ENCODE results near the gene AHCYL1. TPM values are rescaled to one million over a fixed set of nuclear protein-coding genes. Genes with fewer than 3 reads are reported as not detected.

AHCYL1 gene
- total RNA-seq, 1 experiment from 2014 or later: 89.0 TPM

- Histone ChIP-seq H3K23ac (ENCODE audit: insufficient read length, low read depth, low read length) (no peak overlapping the region), H3K9me3 (ENCODE audit: control insufficient read depth, low read depth, low read length) (no peaks in the 10 kb centered on the region), H3K4ac (ENCODE audit: low read depth, low read length) (no peak overlapping the region), H3K79me1 (ENCODE audit: insufficient read depth, low read depth, low read length, poor library complexity, severe bottlenecking) (no peaks in the 10 kb centered on the region), H3K27ac (ENCODE audit: insufficient read length, low read depth, low read length) (no peak overlapping the region), H3K79me2 (ENCODE audit: insufficient read depth, low read length) (no peaks in the 10 kb centered on the region), H4K5ac (ENCODE audit: insufficient read length, low read depth, low read length) (no peak overlapping the region), H3K14ac (ENCODE audit: insufficient read depth, low read length) (no peak overlapping the region), H4K8ac (replicated peaks; ENCODE audit: insufficient read length, low read depth, low read length) (no peak overlapping the region), H2AK5ac (ENCODE audit: insufficient read length, low read length) (no peak overlapping the region), H3T11ph (ENCODE audit: low read length) (no peak overlapping the region), H3K4me1 (ENCODE audit: insufficient read depth, low read length) (no peaks in the 10 kb centered on the region), H2BK12ac (ENCODE audit: insufficient read length, low read depth, low read length) (no peak overlapping the region), H4K20me1 (ENCODE audit: control insufficient read depth, insufficient read depth, insufficient read length) (no peaks in the 10 kb centered on the region), H3K18ac (ENCODE audit: insufficient read length, low read depth, low read length) (no peak overlapping the region), H2BK15ac (ENCODE audit: low read depth, low read length) (no peak overlapping the region), H3K4me2 (ENCODE audit: insufficient read depth, insufficient read length, low read length) (no peak overlapping the region), H2BK5ac (ENCODE audit: insufficient read length, low read length) (no peak overlapping the region), H2BK20ac (ENCODE audit: low read depth, low read length, poor library complexity, severe bottlenecking) (no peak overlapping the region), H3K23me2 (ENCODE audit: insufficient read length, low read depth, low read length, poor library complexity, severe bottlenecking) (no peaks in the 10 kb centered on the region), H4K91ac (ENCODE audit: insufficient read length, low read depth, low read length) (no peak overlapping the region), H3K9ac (ENCODE audit: extremely low read depth, insufficient read length, low read length) (no peak overlapping the region), H2AFZ (ENCODE audit: low read length) (no peak overlapping the region), H3K27me3 (ENCODE audit: insufficient read depth, low read length) (no peaks in the 10 kb centered on the region), H3K56ac (ENCODE audit: insufficient read length, low read depth, low read length) (no peak overlapping the region), H2BK120ac (ENCODE audit: low read depth, low read length, poor library complexity, severe bottlenecking) (no peak overlapping the region)
- Mint-ChIP-seq H3K9me3 (no peaks in the 10 kb centered on the region), H3K27me3 (ENCODE audit: low read depth) (no peaks in the 10 kb centered on the region), H3K36me3 (ENCODE audit: insufficient read depth in 1 of 3, low read depth in 3 of 3) (peaks cover 53 to 96% (median 89%) of the 10 kb centered on the region in 3 experiments), H3K4me3 (no peak overlapping the region), H3K4me1 (no peaks in the 10 kb centered on the region), H3K27ac (no peak overlapping the region)
- whole genome bisulfite sequencing (ENCODE audit: extremely low coverage, insufficient read length, low lambda C conversion rate): no CpG with 5 or more reads among the region's 5 CpGs
- no peak for TF ChIP-seq CTCF (conservative IDR thresholded peaks at IDR 0.05)
- DNase-seq: no peak
These were observed 63.7 kb downstream of the AHCYL1 start for GRCh38 chr1:110048240-110048639.

All from H9 (cell line).